ENCODE data around the gene KLC1.
A peak's percentile ranks its signal among the peaks of the same experiment; 100 is the strongest.

KLC1 gene

GRCh38 chr14:103630364-103631108 lies 1.5 kb downstream of the KLC1 start:
- CTCF ChIA-PET = no interaction called here
- POLR2A ChIA-PET = no interaction called here
- peaks cover 0 to 7% (median 2%) of the 10 kb centered on the region in 4 experiments for H3K36me3 ChIP-seq (ENCODE audit: control insufficient read depth in 4 of 4, insufficient read depth in 4 of 4, low read length in 3 of 4)
- peaks cover 9 to 39% (median 29%) of the 10 kb centered on the region in 4 experiments for H3K4me1 ChIP-seq (ENCODE audit: control extremely low read depth in 1 of 4, control insufficient read depth in 4 of 4, insufficient read depth in 4 of 4, low read length in 3 of 4)
- no peak for DNase-seq
- WGBS (ENCODE audit: insufficient coverage) = 82% methylated on average over 4 of the region's 5 CpGs
- peak overlapping the region in 6 of 7 experiments; percentile 76 to 94 (median 84) for H3K4me3 ChIP-seq (ENCODE audit: control insufficient read depth in 1 of 7, extremely low read depth in 1 of 7, insufficient read depth in 4 of 7, low read depth in 2 of 7, low read length in 6 of 7)
- no peaks in the 10 kb centered on the region for H3K9me3 ChIP-seq (ENCODE audit: control extremely low read depth in 1 of 5, control insufficient read depth in 4 of 5, insufficient read depth in 2 of 5, low read depth in 1 of 5, low read length in 4 of 5)
- H3K27ac ChIP-seq (ENCODE audit: insufficient read depth in 1 of 2, low read depth in 1 of 2, low read length in 2 of 2, poor library complexity in 1 of 2, severe bottlenecking in 2 of 2) = no peak overlapping the region
- no peaks in the 10 kb centered on the region for H3K27me3 ChIP-seq (replicated peaks in 2 of 5; ENCODE audit: control insufficient read depth in 4 of 5, insufficient read depth in 5 of 5, low read length in 4 of 5)

DNA sequence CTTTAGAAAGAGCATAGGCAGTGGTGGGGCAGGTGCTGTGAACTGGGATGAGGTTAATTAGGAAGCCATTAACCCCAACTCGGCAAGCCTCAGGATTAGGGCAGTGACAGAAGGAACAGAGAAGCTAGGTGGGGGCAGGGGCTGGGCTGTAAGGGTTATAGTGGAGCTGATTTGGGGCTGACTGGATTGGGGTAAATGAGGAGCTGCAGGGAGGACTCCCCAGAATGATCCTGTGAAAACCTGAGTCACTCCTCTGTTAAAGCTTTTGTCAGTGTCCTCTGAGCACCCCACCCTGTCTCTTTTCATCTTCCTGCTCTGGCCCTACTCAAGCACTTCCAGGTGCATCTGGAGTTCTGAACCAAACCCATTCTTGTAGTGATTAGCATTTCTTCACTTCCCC lies 4.4 kb downstream of the KLC1 start:
- Histone ChIP-seq H3K4me1 (ENCODE audit: control extremely low read depth in 1 of 4, control insufficient read depth in 4 of 4, insufficient read depth in 4 of 4, low read length in 3 of 4) (peaks cover 9 to 28% (median 25%) of the 10 kb centered on the region in 4 experiments), H3K36me3 (ENCODE audit: control insufficient read depth in 4 of 4, insufficient read depth in 4 of 4, low read length in 3 of 4) (peaks cover 4 to 13% (median 7%) of the 10 kb centered on the region in 4 experiments), H3K27me3 (replicated peaks in 2 of 5; ENCODE audit: control insufficient read depth in 4 of 5, insufficient read depth in 5 of 5, low read length in 4 of 5) (no peaks in the 10 kb centered on the region), H3K4me3 (ENCODE audit: control insufficient read depth in 1 of 7, extremely low read depth in 1 of 7, insufficient read depth in 4 of 7, low read depth in 2 of 7, low read length in 6 of 7) (no peak overlapping the region), H3K9me3 (ENCODE audit: control extremely low read depth in 1 of 5, control insufficient read depth in 4 of 5, insufficient read depth in 2 of 5, low read depth in 1 of 5, low read length in 4 of 5) (no peaks in the 10 kb centered on the region), H3K27ac (ENCODE audit: insufficient read depth in 1 of 2, low read depth in 1 of 2, low read length in 2 of 2, poor library complexity in 1 of 2, severe bottlenecking in 2 of 2) (no peak overlapping the region)
- 100% methylated on average over 1 of the region's 1 CpG for WGBS (ENCODE audit: insufficient coverage)
- POLR2A ChIA-PET = no interaction called here
- DNase-seq = no peak
- CTCF ChIA-PET = interaction anchor here (1.4 kb wide), 1 partner anchor 26 kb away, joined by 3 read pairs; no protein-coding TSS in a partner anchor

DNA sequence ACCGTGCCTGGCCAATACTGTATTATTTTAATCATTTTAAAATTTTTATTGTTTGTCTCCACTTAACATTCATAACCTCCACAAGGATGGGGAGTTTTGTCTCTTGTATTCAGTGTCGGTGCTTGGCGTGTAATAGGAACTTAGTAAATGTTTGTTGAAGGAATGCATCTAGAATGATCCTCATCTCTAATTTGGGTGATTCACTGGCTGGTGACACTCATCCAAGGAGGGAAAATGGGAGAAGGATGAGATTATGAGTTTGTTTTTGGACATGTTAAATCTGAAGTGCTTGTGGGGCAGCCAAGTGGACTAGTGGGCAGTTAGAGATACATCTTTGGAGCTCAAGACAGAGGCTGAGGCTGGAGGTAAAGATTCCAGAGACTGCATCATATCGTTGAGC lies 5.1 kb downstream of the KLC1 start:
- H3K27ac ChIP-seq (ENCODE audit: insufficient read depth in 1 of 2, low read depth in 1 of 2, low read length in 2 of 2, poor library complexity in 1 of 2, severe bottlenecking in 2 of 2) = no peak overlapping the region
- POLR2A ChIA-PET = no interaction called here
- 100% methylated on average over 1 of the region's 4 CpGs for WGBS (ENCODE audit: insufficient coverage)
- H3K9me3 ChIP-seq (ENCODE audit: control extremely low read depth in 1 of 5, control insufficient read depth in 4 of 5, insufficient read depth in 2 of 5, low read depth in 1 of 5, low read length in 4 of 5) = no peaks in the 10 kb centered on the region
- H3K36me3 ChIP-seq (ENCODE audit: control insufficient read depth in 4 of 4, insufficient read depth in 4 of 4, low read length in 3 of 4) = peaks cover 4 to 13% (median 7%) of the 10 kb centered on the region in 4 experiments
- no peak for DNase-seq
- no peaks in the 10 kb centered on the region for H3K27me3 ChIP-seq (replicated peaks in 2 of 5; ENCODE audit: control insufficient read depth in 4 of 5, insufficient read depth in 5 of 5, low read length in 4 of 5)
- CTCF ChIA-PET = interaction anchor here (1.4 kb wide), 1 partner anchor 27 kb away, joined by 3 read pairs; no protein-coding TSS in a partner anchor
- H3K4me1 ChIP-seq (ENCODE audit: control extremely low read depth in 1 of 4, control insufficient read depth in 4 of 4, insufficient read depth in 4 of 4, low read length in 3 of 4) = peaks cover 9 to 25% (median 22%) of the 10 kb centered on the region in 4 experiments
- H3K4me3 ChIP-seq (ENCODE audit: control insufficient read depth in 1 of 7, extremely low read depth in 1 of 7, insufficient read depth in 4 of 7, low read depth in 2 of 7, low read length in 6 of 7) = no peak overlapping the region

DNA sequence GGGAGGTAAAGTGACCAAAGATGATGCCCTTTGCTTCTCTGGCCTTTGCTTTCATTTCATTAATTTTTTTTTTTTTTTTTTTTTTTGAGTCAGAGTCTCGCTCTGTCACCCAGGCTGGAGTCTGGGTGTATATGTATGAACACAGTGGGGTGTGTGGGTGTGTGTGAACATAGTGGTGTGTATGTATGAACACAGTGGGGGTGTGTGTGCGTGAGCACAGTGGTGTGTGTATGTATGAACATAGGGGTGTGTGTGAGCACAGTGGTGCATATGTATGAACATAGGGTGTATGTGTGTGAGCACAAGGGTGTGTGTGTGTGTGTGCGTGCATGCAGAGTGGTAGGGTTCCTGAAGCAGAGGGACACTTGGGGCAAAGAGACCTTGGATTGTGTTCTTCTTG lies 9.6 kb downstream of the KLC1 start:
- ChIA-PET POLR2A (no interaction called here), CTCF (interaction anchor here (0.7 to 1.2 kb wide), 3 partner anchors 26 to 67 kb away, joined by 3 read pairs; no protein-coding TSS in a partner anchor)
- peaks cover 3 to 14% (median 12%) of the 10 kb centered on the region in 4 experiments for H3K4me1 ChIP-seq (ENCODE audit: control extremely low read depth in 1 of 4, control insufficient read depth in 4 of 4, insufficient read depth in 4 of 4, low read length in 3 of 4)
- no peak overlapping the region for H3K4me3 ChIP-seq (ENCODE audit: control insufficient read depth in 1 of 7, extremely low read depth in 1 of 7, insufficient read depth in 4 of 7, low read depth in 2 of 7, low read length in 6 of 7)
- H3K36me3 ChIP-seq (ENCODE audit: control insufficient read depth in 4 of 4, insufficient read depth in 4 of 4, low read length in 3 of 4) = peaks cover 4 to 8% (median 5%) of the 10 kb centered on the region in 4 experiments
- 100% methylated on average over 2 of the region's 3 CpGs for WGBS (ENCODE audit: insufficient coverage)
- no peaks in the 10 kb centered on the region for H3K9me3 ChIP-seq (ENCODE audit: control extremely low read depth in 1 of 5, control insufficient read depth in 4 of 5, insufficient read depth in 2 of 5, low read depth in 1 of 5, low read length in 4 of 5)
- no peak overlapping the region for H3K27ac ChIP-seq (ENCODE audit: insufficient read depth in 1 of 2, low read depth in 1 of 2, low read length in 2 of 2, poor library complexity in 1 of 2, severe bottlenecking in 2 of 2)
- peak in 1 of 3 donors; percentile 4 for DNase-seq
- H3K27me3 ChIP-seq (replicated peaks in 2 of 5; ENCODE audit: control insufficient read depth in 4 of 5, insufficient read depth in 5 of 5, low read length in 4 of 5) = no peaks in the 10 kb centered on the region

DNA sequence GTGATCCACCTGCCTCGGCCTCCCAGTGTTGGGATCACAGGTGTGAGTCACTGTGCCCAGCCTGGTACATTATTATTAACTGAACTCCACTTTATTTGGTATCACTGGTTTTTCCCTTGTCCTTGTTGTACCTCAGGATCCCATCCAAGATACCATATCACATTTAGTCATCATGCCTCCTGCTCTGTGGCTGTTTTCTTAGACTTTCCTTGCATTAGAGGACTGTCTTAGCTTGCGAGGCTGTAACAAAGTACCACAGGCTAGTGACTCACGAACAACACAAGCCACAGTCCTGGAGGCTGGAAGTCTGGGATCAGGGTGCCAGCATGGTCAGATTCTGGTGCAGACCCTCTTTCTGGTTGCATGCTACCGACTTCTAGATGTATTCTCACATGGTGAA lies 12.2 kb downstream of the KLC1 start:
- H3K27ac ChIP-seq (ENCODE audit: insufficient read depth in 1 of 2, low read depth in 1 of 2, low read length in 2 of 2, poor library complexity in 1 of 2, severe bottlenecking in 2 of 2) = no peak overlapping the region
- H3K27me3 ChIP-seq (replicated peaks in 2 of 5; ENCODE audit: control insufficient read depth in 4 of 5, insufficient read depth in 5 of 5, low read length in 4 of 5) = no peaks in the 10 kb centered on the region
- H3K4me1 ChIP-seq (ENCODE audit: control extremely low read depth in 1 of 4, control insufficient read depth in 4 of 4, insufficient read depth in 4 of 4, low read length in 3 of 4) = peaks cover 0 to 3% (median 1%) of the 10 kb centered on the region in 4 experiments
- ChIA-PET POLR2A (no interaction called here), CTCF (interaction anchor here (0.8 to 2.0 kb wide), 3 partner anchors 9 to 27 kb away, joined by 3 to 5 read pairs (median 4); no protein-coding TSS in a partner anchor)
- DNase-seq = no peak
- no peak overlapping the region for H3K4me3 ChIP-seq (ENCODE audit: control insufficient read depth in 1 of 7, extremely low read depth in 1 of 7, insufficient read depth in 4 of 7, low read depth in 2 of 7, low read length in 6 of 7)
- WGBS (ENCODE audit: insufficient coverage) = 89% methylated on average over 3 of the region's 4 CpGs
- H3K9me3 ChIP-seq (ENCODE audit: control extremely low read depth in 1 of 5, control insufficient read depth in 4 of 5, insufficient read depth in 2 of 5, low read depth in 1 of 5, low read length in 4 of 5) = no peaks in the 10 kb centered on the region
- H3K36me3 ChIP-seq (ENCODE audit: control insufficient read depth in 4 of 4, insufficient read depth in 4 of 4, low read length in 3 of 4) = peaks cover 4 to 10% (median 6%) of the 10 kb centered on the region in 4 experiments

- Histone ChIP-seq H3K27me3 (replicated peaks in 2 of 5; ENCODE audit: control insufficient read depth in 4 of 5, insufficient read depth in 5 of 5, low read length in 4 of 5) (no peaks in the 10 kb centered on the region), H3K9me3 (ENCODE audit: control extremely low read depth in 1 of 5, control insufficient read depth in 4 of 5, insufficient read depth in 2 of 5, low read depth in 1 of 5, low read length in 4 of 5) (no peaks in the 10 kb centered on the region), H3K4me1 (ENCODE audit: control extremely low read depth in 1 of 4, control insufficient read depth in 4 of 4, insufficient read depth in 4 of 4, low read length in 3 of 4) (no peaks in the 10 kb centered on the region), H3K4me3 (ENCODE audit: control insufficient read depth in 1 of 7, extremely low read depth in 1 of 7, insufficient read depth in 4 of 7, low read depth in 2 of 7, low read length in 6 of 7) (no peak overlapping the region), H3K36me3 (ENCODE audit: control insufficient read depth in 4 of 4, insufficient read depth in 4 of 4, low read length in 3 of 4) (peaks cover 0 to 5% (median 1%) of the 10 kb centered on the region in 4 experiments), H3K27ac (ENCODE audit: insufficient read depth in 1 of 2, low read depth in 1 of 2, low read length in 2 of 2, poor library complexity in 1 of 2, severe bottlenecking in 2 of 2) (no peak overlapping the region)
- ChIA-PET POLR2A (interaction anchor here (0.6 kb wide), 1 partner anchor 29 kb away, joined by 3 read pairs; no protein-coding TSS in a partner anchor), CTCF (no interaction called here)
- no peak for DNase-seq
- no CpG with 5 or more reads among the region's 3 CpGs for WGBS (ENCODE audit: insufficient coverage)
Observed at GRCh38 chr14:103646189-103646588, 17.2 kb downstream of the KLC1 start.

GRCh38 chr14:103649001-103649400 lies 20.0 kb downstream of the KLC1 start:
- CTCF ChIA-PET = interaction anchor here (1.0 kb wide), 1 partner anchor 13 kb away, joined by 3 read pairs; no protein-coding TSS in a partner anchor
- Histone ChIP-seq H3K27me3 (replicated peaks in 2 of 5; ENCODE audit: control insufficient read depth in 4 of 5, insufficient read depth in 5 of 5, low read length in 4 of 5) (no peaks in the 10 kb centered on the region), H3K36me3 (ENCODE audit: control insufficient read depth in 4 of 4, insufficient read depth in 4 of 4, low read length in 3 of 4) (peaks cover 0 to 13% (median 6%) of the 10 kb centered on the region in 4 experiments), H3K4me1 (ENCODE audit: control extremely low read depth in 1 of 4, control insufficient read depth in 4 of 4, insufficient read depth in 4 of 4, low read length in 3 of 4) (no peaks in the 10 kb centered on the region), H3K4me3 (ENCODE audit: control insufficient read depth in 1 of 7, extremely low read depth in 1 of 7, insufficient read depth in 4 of 7, low read depth in 2 of 7, low read length in 6 of 7) (no peak overlapping the region), H3K27ac (ENCODE audit: insufficient read depth in 1 of 2, low read depth in 1 of 2, low read length in 2 of 2, poor library complexity in 1 of 2, severe bottlenecking in 2 of 2) (no peak overlapping the region), H3K9me3 (ENCODE audit: control extremely low read depth in 1 of 5, control insufficient read depth in 4 of 5, insufficient read depth in 2 of 5, low read depth in 1 of 5, low read length in 4 of 5) (no peaks in the 10 kb centered on the region)
- WGBS (ENCODE audit: insufficient coverage) = 90% methylated on average over 2 of the region's 3 CpGs
- POLR2A ChIA-PET = no interaction called here
- DNase-seq = no peak
